ENCODE data around the gene CDC42EP2.

GRCh38 chr11:65266210-65266609, 48.5 kb upstream of the CDC42EP2 start:
- TF ChIP-seq EZH2 (IDR thresholded peaks at IDR 0.05; ENCODE audit: borderline replicate concordance, low read depth, low read length, severe bottlenecking) (no peak), POLR2AphosphoS5 (IDR thresholded peaks at IDR 0.05; ENCODE audit: insufficient read depth, low read depth, low read length) (no peak), POLR2A (IDR thresholded peaks at IDR 0.05; ENCODE audit: low read depth, low read length) (no peak), GATA2 (IDR thresholded peaks at IDR 0.05; ENCODE audit: insufficient read depth, insufficient read length, low read depth, low read length) (no peak)
- TF ChIP-seq, protein P1, sequence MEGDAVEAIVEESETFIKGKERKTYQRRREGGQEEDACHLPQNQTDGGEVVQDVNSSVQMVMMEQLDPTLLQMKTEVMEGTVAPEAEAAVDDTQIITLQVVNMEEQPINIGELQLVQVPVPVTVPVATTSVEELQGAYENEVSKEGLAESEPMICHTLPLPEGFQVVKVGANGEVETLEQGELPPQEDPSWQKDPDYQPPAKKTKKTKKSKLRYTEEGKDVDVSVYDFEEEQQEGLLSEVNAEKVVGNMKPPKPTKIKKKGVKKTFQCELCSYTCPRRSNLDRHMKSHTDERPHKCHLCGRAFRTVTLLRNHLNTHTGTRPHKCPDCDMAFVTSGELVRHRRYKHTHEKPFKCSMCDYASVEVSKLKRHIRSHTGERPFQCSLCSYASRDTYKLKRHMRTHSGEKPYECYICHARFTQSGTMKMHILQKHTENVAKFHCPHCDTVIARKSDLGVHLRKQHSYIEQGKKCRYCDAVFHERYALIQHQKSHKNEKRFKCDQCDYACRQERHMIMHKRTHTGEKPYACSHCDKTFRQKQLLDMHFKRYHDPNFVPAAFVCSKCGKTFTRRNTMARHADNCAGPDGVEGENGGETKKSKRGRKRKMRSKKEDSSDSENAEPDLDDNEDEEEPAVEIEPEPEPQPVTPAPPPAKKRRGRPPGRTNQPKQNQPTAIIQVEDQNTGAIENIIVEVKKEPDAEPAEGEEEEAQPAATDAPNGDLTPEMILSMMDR (IDR thresholded peaks at IDR 0.05; ENCODE audit: extremely low read depth in 1 of 2, insufficient read depth in 1 of 2, low read depth in 1 of 2, low read length in 2 of 2), result no peak

Measured in endothelial cell of umbilical vein (primary cell).